Liver (tissue), 9 donors: ENCODE results near the gene SPRYD3. TPM values are rescaled to one million over a fixed set of nuclear protein-coding genes. Genes with fewer than 3 reads are reported as not detected.

Experiments
- DNase-seq: peaks from one replicate; pipeline ENCODE4 v3.0.0-alpha.2; 2017; ENCODE audit warnings: low spot score
- H3K27ac ChIP-seq, 2 donors: one replicate each; pipeline ENCODE4 v1.7.0; 2013; ENCODE audit warnings: inconsistent platforms in 2 of 2, low read length in 2 of 2, control low read depth in 1 of 2, low read depth in 1 of 2, mild to moderate bottlenecking in 1 of 2
- H3K27me3 ChIP-seq, 4 donors: one replicate each; pipeline versions ENCODE4 v1.6.1 to v1.7.0; 2013; ENCODE audit warnings: low read length in 3 of 4, inconsistent platforms in 1 of 4, mild to moderate bottlenecking in 1 of 4, moderate library complexity in 1 of 4; ENCODE audit not compliant: control insufficient read depth in 4 of 4, insufficient read depth in 4 of 4
- H3K36me3 ChIP-seq, 4 donors: one replicate each; pipeline versions ENCODE4 v1.6.1 to v1.7.0; 2013; ENCODE audit warnings: low read length in 3 of 4, mild to moderate bottlenecking in 3 of 4, low read depth in 1 of 4, moderate library complexity in 1 of 4; ENCODE audit not compliant: control insufficient read depth in 4 of 4, insufficient read depth in 3 of 4
- H3K4me1 ChIP-seq, 4 donors: one replicate each; pipeline versions ENCODE4 v1.6.1 to v1.7.0; 2013; ENCODE audit warnings: low read length in 3 of 4, mild to moderate bottlenecking in 3 of 4, moderate library complexity in 1 of 4; ENCODE audit not compliant: control insufficient read depth in 4 of 4, insufficient read depth in 4 of 4
- H3K4me3 ChIP-seq, 3 donors: one replicate each; pipeline versions ENCODE4 v1.6.1 to v1.7.0; 2013; ENCODE audit warnings: low read length in 3 of 3, control low read depth in 1 of 3, low read depth in 1 of 3, mild to moderate bottlenecking in 1 of 3
- H3K9ac ChIP-seq, 2 donors: one replicate each; pipeline ENCODE4 v1.7.0; 2013; ENCODE audit warnings: low read length in 2 of 2, mild to moderate bottlenecking in 2 of 2, moderate library complexity in 2 of 2, control low read depth in 1 of 2, low read depth in 1 of 2
- H3K9me3 ChIP-seq, 4 donors: one replicate each; pipeline versions ENCODE4 v1.6.1 to v1.7.0; 2013; ENCODE audit warnings: low read length in 3 of 4; ENCODE audit not compliant: control insufficient read depth in 4 of 4
- CTCF ChIP-seq: fragments of 150-350 bp; IDR thresholded peaks from 2 replicates; pipeline ENCODE4 v1.5.1; 2017; ENCODE audit warnings: improper control_type of control experiment, low read depth, low read length; ENCODE audit not compliant: missing input control
- FOXA1 ChIP-seq: IDR thresholded peaks from 2 replicates; pipeline ENCODE4 v1.6.1; 2016; ENCODE audit warnings: antibody characterized with exemption
- FOXA2 ChIP-seq: IDR thresholded peaks from 2 replicates; pipeline ENCODE4 v1.6.1; 2016; ENCODE audit warnings: antibody characterized with exemption
- GABPA ChIP-seq, 2 donors: IDR thresholded peaks in 1 of 2; conservative IDR thresholded peaks in 1 of 2; 2 replicates each; pipeline ENCODE4 v1.6.1; 2016; ENCODE audit warnings: antibody characterized with exemption in 2 of 2, mild to moderate bottlenecking in 1 of 2, moderate library complexity in 1 of 2
- HNF4A ChIP-seq, 2 donors: conservative IDR thresholded peaks; 2 replicates each; pipeline ENCODE4 v1.6.1; 2016; ENCODE audit warnings: antibody characterized with exemption in 2 of 2, mild to moderate bottlenecking in 2 of 2
- HNF4G ChIP-seq: IDR thresholded peaks from 2 replicates; pipeline ENCODE4 v1.6.1; 2016; ENCODE audit warnings: antibody characterized with exemption
- JUND ChIP-seq, 2 donors: IDR thresholded peaks; 2 replicates each; pipeline ENCODE4 v1.6.1; 2016; ENCODE audit warnings: antibody characterized with exemption in 2 of 2
- NR2F2 ChIP-seq: IDR thresholded peaks from 2 replicates; pipeline ENCODE4 v1.6.1; 2016; ENCODE audit warnings: antibody characterized with exemption
- RAD21 ChIP-seq, 2 donors: IDR thresholded peaks; 2 replicates each; pipeline ENCODE4 v1.6.1; 2016; ENCODE audit warnings: antibody characterized with exemption in 2 of 2, mild to moderate bottlenecking in 2 of 2
- RXRA ChIP-seq, 2 donors: IDR thresholded peaks; 2 replicates each; pipeline ENCODE4 v1.6.1; 2017 to 2018; ENCODE audit warnings: antibody characterized with exemption in 2 of 2, mild to moderate bottlenecking in 1 of 2
- SP1 ChIP-seq: IDR thresholded peaks from 2 replicates; pipeline ENCODE4 v1.6.1; 2018; ENCODE audit warnings: antibody characterized with exemption, mild to moderate bottlenecking
- YY1 ChIP-seq: IDR thresholded peaks from 2 replicates; pipeline ENCODE4 v1.6.1; 2016; ENCODE audit warnings: antibody characterized with exemption, mild to moderate bottlenecking
- ZBTB33 ChIP-seq: IDR thresholded peaks from 2 replicates; pipeline ENCODE4 v1.6.1; 2016; ENCODE audit warnings: antibody characterized with exemption
- WGBS: extraction: QIAGEN DNeasy Blood & Tissue Kit; methylation state at CpG from one replicate; pipeline ENCODE4 v1.1.7; 2013; 5-methylcytosine and 5-hydroxymethylcytosine counted together
- polyA plus RNA-seq, 2 donors: library from polyadenylated mRNA; stranded (reverse) in 1 of 2; unstranded in 1 of 2; fragments of 200-250 nt in 1 of 2; fragments of >200 nt in 1 of 2; fragmentation: Nextera tagmentation in 1 of 2; extraction: Ambion mirVana in 1 of 2; gene quantifications; one replicate each; pipeline versions ENCODE4 v1.2.1 to v1.2.3, GENCODE V29; 2013 to 2015
- total RNA-seq, 2 donors: library from RNA; depleted of rRNA; stranded (reverse); fragments of >200 nt; gene quantifications; one replicate each; pipeline ENCODE4 v1.2.3, GENCODE V29; 2014
- TF ChIP-seq, protein P1 (sequence below): IDR thresholded peaks from 2 replicates; pipeline ENCODE4 v1.6.1; 2016; ENCODE audit warnings: antibody characterized with exemption
- donor health status: healthy.
- donor health status: healthy.
- donor health status: healthy.
- donor health status: healthy.
- donor health status: healthy.

SPRYD3 gene
- total and polyA plus RNA-seq, 4 donors = 6.0 to 20.3 (median 13.3) TPM

- Histone ChIP-seq H3K27ac (no peak overlapping the region), H3K9me3 (no peaks in the 10 kb centered on the region), H3K9ac (no peak overlapping the region), H3K4me1 (peaks cover 0 to 16% (median 7%) of the 10 kb centered on the region in 4 donors), H3K27me3 (no peaks in the 10 kb centered on the region), H3K36me3 (peaks cover 0 to 21% (median 11%) of the 10 kb centered on the region in 4 donors), H3K4me3 (no peak overlapping the region)
- peak; percentile 23 for DNase-seq
- WGBS = 78% methylated on average over 7 of the region's 7 CpGs
- TF ChIP-seq CTCF (no peak), FOXA1 (no peak)
These were observed 11.9 kb downstream of the SPRYD3 start for GRCh38 chr12:53067074-53067992.

DNA sequence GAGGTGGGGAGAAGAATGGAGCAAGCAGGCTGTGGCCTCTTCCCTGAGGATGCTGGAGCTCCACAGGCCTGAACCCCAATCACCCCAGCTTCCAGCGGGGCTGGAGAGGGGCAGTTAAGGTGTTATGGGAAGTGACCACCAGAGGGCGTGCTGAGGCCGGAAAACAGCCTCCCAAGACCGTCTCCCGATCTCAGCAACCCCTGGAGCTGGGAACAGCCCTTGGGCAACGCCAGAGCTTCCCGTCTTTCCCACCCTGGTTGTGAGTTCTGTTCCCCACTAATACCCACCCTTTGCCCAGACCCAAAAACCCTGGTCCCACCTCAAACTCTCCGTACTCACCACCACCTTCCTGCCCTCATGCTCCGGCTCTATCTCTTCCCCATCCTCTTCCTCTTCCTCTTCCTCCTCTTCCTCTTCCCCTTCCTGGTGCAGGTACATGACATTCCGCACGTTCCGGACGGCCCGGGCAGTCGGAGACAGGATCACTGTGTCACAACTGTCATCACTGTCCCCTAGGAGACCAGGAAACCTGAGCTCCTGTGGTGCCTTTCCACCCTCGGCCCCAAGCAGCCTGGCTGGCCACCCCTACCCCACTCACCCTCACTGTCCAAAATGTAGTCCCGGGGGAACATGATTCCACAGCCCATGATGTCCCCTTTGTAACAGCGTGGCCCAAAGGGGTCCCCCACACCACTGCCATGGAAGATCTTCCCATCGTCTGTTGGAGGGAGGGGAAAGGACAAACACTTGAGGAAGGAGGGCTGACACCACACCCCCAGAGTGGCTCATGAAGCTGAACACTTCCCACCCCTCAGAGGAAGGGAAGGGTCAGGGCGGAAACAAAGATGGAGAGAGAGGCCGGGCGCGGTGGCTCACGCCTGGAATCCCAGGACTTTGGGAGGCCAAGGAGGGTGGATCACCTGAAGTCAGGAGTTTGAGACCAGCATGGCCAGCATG is 12.9 kb downstream of the SPRYD3 start:
- no peaks in the 10 kb centered on the region for H3K9me3 ChIP-seq
- WGBS = 39% methylated on average over 24 of the region's 24 CpGs
- no peaks in the 10 kb centered on the region for H3K27me3 ChIP-seq
- DNase-seq = peak; percentile 82
- no peak overlapping the region for H3K4me3 ChIP-seq
- TF ChIP-seq NR2F2 (no peak), CTCF (peak; percentile 78), FOXA2 (no peak), RAD21 (IDR thresholded peaks at IDR 0.05) (peak; percentile 93), RXRA (IDR thresholded peaks at IDR 0.05) (peak in 1 of 2 donors; percentile 40)
- peaks cover 3 to 26% (median 13%) of the 10 kb centered on the region in 4 donors for H3K36me3 ChIP-seq
- peaks cover 5 to 22% (median 16%) of the 10 kb centered on the region in 4 donors for H3K4me1 ChIP-seq
- peak overlapping the region; percentile 17 to 41 for H3K27ac ChIP-seq
- H3K9ac ChIP-seq = no peak overlapping the region

DNA sequence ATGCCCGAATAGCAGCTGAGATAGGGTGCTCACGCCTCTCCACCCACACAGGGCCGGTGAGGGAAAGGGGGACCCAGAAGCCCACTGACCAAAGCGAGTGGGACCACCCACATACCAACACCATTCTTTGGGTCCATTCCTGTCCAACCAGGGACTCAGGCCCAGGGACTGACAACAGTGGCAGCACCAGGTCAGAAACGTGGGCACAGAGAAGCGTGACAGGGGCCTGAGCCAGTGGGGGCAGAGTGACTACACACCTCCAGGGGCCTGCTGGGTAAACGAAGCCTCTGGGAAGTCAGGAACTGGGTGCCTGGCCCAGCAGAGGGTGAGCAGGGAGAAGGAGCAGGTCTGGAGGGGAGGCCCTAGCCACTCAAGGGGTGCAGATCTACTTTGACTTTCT is 13.7 kb downstream of the SPRYD3 start:
- H3K9ac ChIP-seq = no peak overlapping the region
- no peaks in the 10 kb centered on the region for H3K27me3 ChIP-seq
- H3K4me3 ChIP-seq = no peak overlapping the region
- H3K4me1 ChIP-seq = peaks cover 10 to 30% (median 24%) of the 10 kb centered on the region in 4 donors
- peak; percentile 32 for DNase-seq
- peak overlapping the region; percentile 15 to 44 for H3K27ac ChIP-seq
- no peaks in the 10 kb centered on the region for H3K9me3 ChIP-seq
- peaks cover 3 to 26% (median 13%) of the 10 kb centered on the region in 4 donors for H3K36me3 ChIP-seq
- WGBS = 70% methylated on average over 7 of the region's 7 CpGs
- no peak for TF ChIP-seq HNF4A (conservative IDR thresholded peaks at IDR 0.05)
- TF ChIP-seq, protein P1, sequence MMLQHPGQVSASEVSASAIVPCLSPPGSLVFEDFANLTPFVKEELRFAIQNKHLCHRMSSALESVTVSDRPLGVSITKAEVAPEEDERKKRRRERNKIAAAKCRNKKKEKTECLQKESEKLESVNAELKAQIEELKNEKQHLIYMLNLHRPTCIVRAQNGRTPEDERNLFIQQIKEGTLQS = no peak
- TF ChIP-seq FOXA1 = no peak
- TF ChIP-seq SP1 = no peak
- TF ChIP-seq JUND (IDR thresholded peaks at IDR 0.05) = no peak
- TF ChIP-seq RXRA (IDR thresholded peaks at IDR 0.05) = no peak
- TF ChIP-seq ZBTB33 = no peak
- no peak for TF ChIP-seq YY1
- TF ChIP-seq GABPA (IDR thresholded peaks at IDR 0.05 in 1 of 2, conservative IDR thresholded peaks at IDR 0.05 in 1 of 2) = no peak
- no peak for TF ChIP-seq HNF4G
- TF ChIP-seq RAD21 (IDR thresholded peaks at IDR 0.05) = no peak
